ENCODE data around the gene KCTD12. TPM values are rescaled to one million over a fixed set of nuclear protein-coding genes. Genes with fewer than 3 reads are reported as not detected.
"Not testable (repeated sequence)": the region's sequence is repeated elsewhere in the genome, so short reads cannot be mapped to it uniquely, and the experiment has no call there.

KCTD12 gene
- total RNA-seq, 4 donors from 2014 or later, result 112 to 169 (median 148) TPM

GRCh38 chr13:76917095-76917494 is 30.9 kb upstream of the KCTD12 start:
- Histone ChIP-seq H3K36me3 (no peaks in the 10 kb centered on the region), H3K9me3 (no peaks in the 10 kb centered on the region), H3K27ac (replicated peaks in 1 of 4) (no peak overlapping the region), H3K27me3 (no peaks in the 10 kb centered on the region), H3K4me3 (no peak overlapping the region), H3K4me1 (no peaks in the 10 kb centered on the region)
- TF ChIP-seq POLR2A (IDR thresholded peaks at IDR 0.05; ENCODE audit: low read depth) (no peak), POLR2AphosphoS5 (IDR thresholded peaks at IDR 0.05) (no peak), CTCF (IDR thresholded peaks at IDR 0.05) (no peak), EP300 (IDR thresholded peaks at IDR 0.05) (no peak)
- no peak for DNase-seq (ENCODE audit: extremely low spot score)
- WGBS, result 79% methylated on average over 1 of the region's 1 CpG
- intact Hi-C loops (cut with DNase I), result no loop called here

- intact Hi-C loops (cut with DNase I), result no loop called here
These were observed 27.7 kb upstream of the KCTD12 start for GRCh38 chr13:76913898-76914297.

GRCh38 chr13:76912476-76912875 is 26.3 kb upstream of the KCTD12 start:
- Histone ChIP-seq H3K9me3 (no peaks in the 10 kb centered on the region), H3K36me3 (no peaks in the 10 kb centered on the region), H3K27me3 (no peaks in the 10 kb centered on the region), H3K4me1 (no peaks in the 10 kb centered on the region), H3K4me3 (no peak overlapping the region), H3K27ac (replicated peaks in 1 of 4) (no peak overlapping the region)
- intact Hi-C loops (cut with DNase I), result no loop called here
- no peak for TF ChIP-seq POLR2A (IDR thresholded peaks at IDR 0.05; ENCODE audit: low read depth)
- TF ChIP-seq EP300 (IDR thresholded peaks at IDR 0.05), result no peak
- TF ChIP-seq CTCF (IDR thresholded peaks at IDR 0.05), result no peak
- no peak for TF ChIP-seq POLR2AphosphoS5 (IDR thresholded peaks at IDR 0.05)
- WGBS, result 96% methylated on average over 3 of the region's 3 CpGs
- no peak for DNase-seq (ENCODE audit: extremely low spot score)

More at GRCh38 chr13:76913898-76914297, 27.7 kb upstream of the KCTD12 start:
- Histone ChIP-seq H3K27ac (replicated peaks in 1 of 4) (no peak overlapping the region), H3K4me3 (no peak overlapping the region), H3K4me1 (no peaks in the 10 kb centered on the region), H3K36me3 (no peaks in the 10 kb centered on the region), H3K27me3 (no peaks in the 10 kb centered on the region), H3K9me3 (no peaks in the 10 kb centered on the region)
- DNase-seq (ENCODE audit: extremely low spot score), result no peak
- WGBS, result 78% methylated on average over 4 of the region's 4 CpGs
- TF ChIP-seq POLR2A (IDR thresholded peaks at IDR 0.05; ENCODE audit: low read depth) (no peak), EP300 (IDR thresholded peaks at IDR 0.05) (no peak), CTCF (IDR thresholded peaks at IDR 0.05) (no peak), POLR2AphosphoS5 (IDR thresholded peaks at IDR 0.05) (no peak)

GRCh38 chr13:76904507-76904906 is 18.3 kb upstream of the KCTD12 start:
- Histone ChIP-seq H3K27ac (replicated peaks in 1 of 4) (no peak overlapping the region), H3K27me3 (no peaks in the 10 kb centered on the region), H3K36me3 (no peaks in the 10 kb centered on the region), H3K4me3 (no peak overlapping the region), H3K4me1 (peaks cover 0 to 6% (median 0%) of the 10 kb centered on the region in 4 donors), H3K9me3 (peaks cover 0 to 1% (median under 1%) of the 10 kb centered on the region in 4 donors)
- TF ChIP-seq CTCF (IDR thresholded peaks at IDR 0.05) (no peak), POLR2A (IDR thresholded peaks at IDR 0.05; ENCODE audit: low read depth) (no peak), EP300 (IDR thresholded peaks at IDR 0.05) (no peak)
- DNase-seq (ENCODE audit: extremely low spot score), result no peak
- intact Hi-C loops (cut with DNase I), result loop anchor here (5.0 kb wide), 3 partner anchors 237 to 1032 kb away; no protein-coding TSS in a partner anchor
- 87% methylated on average over 2 of the region's 2 CpGs for WGBS

- Histone ChIP-seq H3K9me3 (peaks cover 0 to 9% (median 8%) of the 10 kb centered on the region in 4 donors), H3K27ac (replicated peaks in 1 of 4) (no peak overlapping the region), H3K4me3 (no peak overlapping the region), H3K4me1 (peaks cover 0 to 6% (median 0%) of the 10 kb centered on the region in 4 donors), H3K27me3 (no peaks in the 10 kb centered on the region), H3K36me3 (no peaks in the 10 kb centered on the region)
- WGBS, result 14% methylated on average over 3 of the region's 3 CpGs
- intact Hi-C loops (cut with DNase I), result loop anchor here (2.0 to 5.0 kb wide), 4 partner anchors 236 to 1209 kb away; no protein-coding TSS in a partner anchor
- no peak for DNase-seq (ENCODE audit: extremely low spot score)
- TF ChIP-seq POLR2A (IDR thresholded peaks at IDR 0.05; ENCODE audit: low read depth) (no peak), POLR2AphosphoS5 (IDR thresholded peaks at IDR 0.05) (peak in 1 of 2 donors; percentile 38), CTCF (IDR thresholded peaks at IDR 0.05) (peak; percentile 96 to 99 (median 96))
These were observed 17.4 kb upstream of the KCTD12 start for GRCh38 chr13:76903544-76904162.

- H3K4me3 ChIP-seq; H3K27me3 ChIP-seq; H3K4me1 ChIP-seq; DNase-seq (ENCODE audit: extremely low spot score); H3K36me3 ChIP-seq; intact Hi-C loops (cut with DNase I); H3K27ac ChIP-seq (replicated peaks in 1 of 4): not testable (repeated sequence)
- H3K9me3 ChIP-seq, result peaks cover 0 to 16% (median 12%) of the 10 kb centered on the region in 4 donors
- 95% methylated on average over 4 of the region's 4 CpGs for WGBS
These were observed 12.9 kb upstream of the KCTD12 start for GRCh38 chr13:76899066-76899465.

GRCh38 chr13:76897171-76897570 is 11.0 kb upstream of the KCTD12 start:
- H3K27me3 ChIP-seq; intact Hi-C loops (cut with DNase I); H3K36me3 ChIP-seq; H3K4me1 ChIP-seq; H3K4me3 ChIP-seq; DNase-seq (ENCODE audit: extremely low spot score); H3K27ac ChIP-seq (replicated peaks in 1 of 4): not testable (repeated sequence)
- peaks cover 0 to 16% (median 12%) of the 10 kb centered on the region in 4 donors for H3K9me3 ChIP-seq
